GM06990 (cell line): ENCODE data around the gene SNAP29.

Experiments
- DNase-seq: peaks from one replicate; pipeline ENCODE4 v3.0.0-alpha.2; 2011; ENCODE audit not compliant: insufficient read length; ENCODE audit errors: extremely low read depth
- H3K27me3 ChIP-seq: replicated peaks from 2 replicates; pipeline ENCODE4 v1.6.0; 2011; ENCODE audit warnings: low read length; ENCODE audit not compliant: control insufficient read depth, insufficient read depth
- H3K36me3 ChIP-seq: 2 replicates; pipeline ENCODE4 v1.5.1; 2011; ENCODE audit warnings: low read length; ENCODE audit not compliant: control insufficient read depth, insufficient read depth
- H3K4me3 ChIP-seq: replicated peaks from 2 replicates; pipeline ENCODE4 v1.5.1; 2011; ENCODE audit warnings: low read depth, mild to moderate bottlenecking, control low read depth, low read length
- CTCF ChIP-seq: IDR thresholded peaks from 2 replicates; pipeline ENCODE4 v1.5.1; 2011; ENCODE audit warnings: low read length, control low read depth, mild to moderate bottlenecking, inconsistent platforms; ENCODE audit not compliant: insufficient read depth, poor library complexity, severe bottlenecking

SNAP29 gene

GRCh38 chr22:20862540-20862939 lies 3.7 kb downstream of the SNAP29 start:
- Histone ChIP-seq H3K4me3 (no peak overlapping the region), H3K27me3 (no peaks in the 10 kb centered on the region), H3K36me3 (peaks cover 5% of the 10 kb centered on the region)
- no peak for DNase-seq
- no peak for TF ChIP-seq CTCF

- no peak overlapping the region for H3K4me3 ChIP-seq
- no peak for DNase-seq
- no peaks in the 10 kb centered on the region for H3K27me3 ChIP-seq
- TF ChIP-seq CTCF = no peak
- peaks cover 5% of the 10 kb centered on the region for H3K36me3 ChIP-seq
Measured at GRCh38 chr22:20863366-20863765, 4.6 kb downstream of the SNAP29 start.

DNA sequence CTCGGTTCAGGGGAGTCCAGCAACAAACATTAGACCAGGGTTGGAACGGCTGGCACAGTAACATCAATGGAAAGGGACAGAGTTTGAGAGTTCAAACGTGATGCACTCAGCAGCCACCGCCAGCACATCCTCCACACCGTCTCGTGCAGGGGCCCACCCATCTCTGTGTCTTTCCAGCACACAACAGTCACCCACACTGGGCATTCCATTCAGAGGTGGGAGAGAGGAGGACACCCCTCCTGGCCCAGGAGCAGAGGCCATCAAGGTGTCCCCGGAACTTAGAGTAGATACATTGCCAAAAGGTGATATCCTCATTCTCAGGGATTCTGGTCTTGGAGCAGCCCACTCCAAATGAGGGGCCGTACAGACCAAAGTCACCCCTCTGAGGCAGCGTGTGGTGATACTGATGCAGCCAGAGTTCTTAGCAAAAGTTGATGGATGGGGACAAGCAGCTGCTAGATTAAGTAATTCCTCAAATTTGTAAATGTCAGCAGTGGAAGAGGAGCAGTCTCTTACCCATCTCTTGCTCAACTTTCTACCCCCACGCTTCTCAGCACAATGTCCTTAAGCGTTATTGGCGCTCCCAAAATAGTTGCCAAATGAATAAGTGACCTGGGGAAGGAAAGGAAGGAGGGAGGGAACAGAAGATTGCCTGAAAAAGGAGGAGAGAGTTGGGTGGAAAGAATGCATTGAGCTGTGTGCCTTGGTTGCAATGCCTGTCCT lies 5.5 kb downstream of the SNAP29 start:
- Histone ChIP-seq H3K27me3 (no peaks in the 10 kb centered on the region), H3K4me3 (no peak overlapping the region), H3K36me3 (peaks cover 9% of the 10 kb centered on the region)
- DNase-seq = no peak
- no peak for TF ChIP-seq CTCF

DNA sequence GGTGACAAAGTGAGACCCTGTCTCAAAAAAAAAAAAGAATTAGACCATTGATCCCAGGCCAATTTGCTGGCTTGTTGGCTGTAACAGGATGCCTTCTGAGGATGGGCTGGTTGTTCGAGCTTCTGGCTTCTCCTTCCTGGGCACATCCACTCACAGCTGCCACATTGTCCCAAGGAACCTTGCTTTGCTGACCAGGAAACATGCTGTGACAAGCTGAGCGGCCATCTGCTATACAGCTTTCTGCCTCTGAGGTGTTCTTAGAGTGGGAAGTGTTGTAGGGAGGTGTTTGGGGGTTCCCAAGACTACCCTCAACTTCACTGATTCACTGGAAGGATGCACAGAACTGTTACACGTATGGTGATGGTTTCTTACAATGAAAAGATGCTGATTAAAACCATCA lies 6.5 kb downstream of the SNAP29 start:
- H3K36me3 ChIP-seq = peaks cover 9% of the 10 kb centered on the region
- no peak overlapping the region for H3K4me3 ChIP-seq
- no peak for DNase-seq
- no peak for TF ChIP-seq CTCF
- H3K27me3 ChIP-seq = no peaks in the 10 kb centered on the region

GRCh38 chr22:20865875-20866445 lies 7.2 kb downstream of the SNAP29 start:
- TF ChIP-seq CTCF = no peak
- DNase-seq = no peak
- no peak overlapping the region for H3K4me3 ChIP-seq

More at GRCh38 chr22:20865875-20866445, 7.2 kb downstream of the SNAP29 start:
- Histone ChIP-seq H3K36me3 (peaks cover 9% of the 10 kb centered on the region), H3K27me3 (no peaks in the 10 kb centered on the region)
